ENCODE data around the gene DOCK8.

The DOCK8 gene

DNA sequence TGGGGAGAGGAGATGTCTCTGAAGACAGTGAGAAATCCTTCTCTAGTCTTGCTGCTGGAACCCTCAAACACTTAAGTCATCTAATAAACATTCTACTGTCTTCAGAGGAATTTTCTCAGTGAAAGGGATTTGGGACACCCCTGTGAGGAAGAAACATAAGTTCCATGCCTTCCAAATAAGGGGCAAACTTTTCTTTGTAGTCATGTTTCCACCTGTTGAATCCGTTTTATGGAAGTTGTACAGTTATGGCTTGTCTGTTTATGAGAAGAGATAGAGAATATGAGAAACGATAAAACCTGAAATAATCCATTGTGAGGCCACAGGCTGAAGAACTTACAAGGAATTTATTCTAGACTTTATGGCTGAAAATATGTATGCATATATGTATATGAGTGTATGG, 49.6 kb downstream of the DOCK8 start:
- Histone ChIP-seq H3K27ac (no peak overlapping the region), H4K20me1 (ENCODE audit: insufficient read depth) (no peaks in the 10 kb centered on the region), H3K4me2 (no peak overlapping the region), H3K4me1 (ENCODE audit: low read depth, poor library complexity, severe bottlenecking) (peaks cover 15% of the 10 kb centered on the region), H3K36me3 (ENCODE audit: insufficient read depth) (no peaks in the 10 kb centered on the region), H3K4me3 (IDR thresholded peaks at IDR 0.05; ENCODE audit: insufficient read depth, low read depth, low read length) (no peak overlapping the region), H3K9ac (no peak overlapping the region), H2AFZ (ENCODE audit: low read depth) (no peak overlapping the region), H3K79me2 (ENCODE audit: insufficient read depth, low read depth) (no peaks in the 10 kb centered on the region), H3K27me3 (ENCODE audit: insufficient read depth, low read depth) (no peaks in the 10 kb centered on the region)
- TF ChIP-seq, protein P1, sequence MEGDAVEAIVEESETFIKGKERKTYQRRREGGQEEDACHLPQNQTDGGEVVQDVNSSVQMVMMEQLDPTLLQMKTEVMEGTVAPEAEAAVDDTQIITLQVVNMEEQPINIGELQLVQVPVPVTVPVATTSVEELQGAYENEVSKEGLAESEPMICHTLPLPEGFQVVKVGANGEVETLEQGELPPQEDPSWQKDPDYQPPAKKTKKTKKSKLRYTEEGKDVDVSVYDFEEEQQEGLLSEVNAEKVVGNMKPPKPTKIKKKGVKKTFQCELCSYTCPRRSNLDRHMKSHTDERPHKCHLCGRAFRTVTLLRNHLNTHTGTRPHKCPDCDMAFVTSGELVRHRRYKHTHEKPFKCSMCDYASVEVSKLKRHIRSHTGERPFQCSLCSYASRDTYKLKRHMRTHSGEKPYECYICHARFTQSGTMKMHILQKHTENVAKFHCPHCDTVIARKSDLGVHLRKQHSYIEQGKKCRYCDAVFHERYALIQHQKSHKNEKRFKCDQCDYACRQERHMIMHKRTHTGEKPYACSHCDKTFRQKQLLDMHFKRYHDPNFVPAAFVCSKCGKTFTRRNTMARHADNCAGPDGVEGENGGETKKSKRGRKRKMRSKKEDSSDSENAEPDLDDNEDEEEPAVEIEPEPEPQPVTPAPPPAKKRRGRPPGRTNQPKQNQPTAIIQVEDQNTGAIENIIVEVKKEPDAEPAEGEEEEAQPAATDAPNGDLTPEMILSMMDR (conservative IDR thresholded peaks at IDR 0.05; ENCODE audit: low read depth, low read length), result no peak

DNA sequence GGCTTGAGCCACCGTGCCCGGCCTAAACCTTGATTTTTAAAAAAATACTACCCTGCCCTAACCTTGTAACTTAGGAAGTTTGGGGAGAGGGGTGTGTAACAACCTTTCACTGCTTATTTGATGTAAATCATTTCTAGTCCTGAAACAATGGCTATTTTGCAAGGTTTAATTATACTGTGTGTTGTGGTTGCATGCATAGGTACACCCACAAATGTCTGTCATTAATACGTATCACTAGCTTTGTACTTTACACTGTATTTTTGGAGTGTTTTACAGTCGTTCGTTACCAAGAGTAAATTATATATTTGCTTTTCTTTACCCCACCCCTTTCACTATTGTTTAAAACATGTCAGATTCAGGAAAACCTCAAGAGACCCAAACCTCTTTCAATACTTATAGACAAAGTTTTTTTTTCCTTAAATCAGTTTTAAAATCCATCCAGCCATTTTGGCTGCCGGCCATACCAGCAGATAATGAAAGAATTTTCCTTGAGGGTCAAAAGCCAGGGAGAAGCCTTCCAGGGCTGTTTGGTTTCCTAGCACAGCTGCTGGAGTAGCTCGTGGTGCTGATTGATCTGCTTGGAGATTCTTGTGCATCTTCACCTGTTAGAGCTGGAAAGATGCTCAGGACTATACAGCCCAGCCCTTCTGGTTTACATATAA, 50.7 kb downstream of the DOCK8 start:
- H3K36me3 ChIP-seq (ENCODE audit: insufficient read depth), result no peaks in the 10 kb centered on the region
- TF ChIP-seq, protein P1 (conservative IDR thresholded peaks at IDR 0.05; ENCODE audit: low read depth, low read length), result no peak
- no peak overlapping the region for H3K4me2 ChIP-seq
- H2AFZ ChIP-seq (ENCODE audit: low read depth), result no peak overlapping the region
- H3K9ac ChIP-seq, result no peak overlapping the region
- no peaks in the 10 kb centered on the region for H4K20me1 ChIP-seq (ENCODE audit: insufficient read depth)
- no peaks in the 10 kb centered on the region for H3K27me3 ChIP-seq (ENCODE audit: insufficient read depth, low read depth)
- H3K4me3 ChIP-seq (IDR thresholded peaks at IDR 0.05; ENCODE audit: insufficient read depth, low read depth, low read length), result no peak overlapping the region
- no peaks in the 10 kb centered on the region for H3K79me2 ChIP-seq (ENCODE audit: insufficient read depth, low read depth)
- no peak overlapping the region for H3K27ac ChIP-seq
- H3K4me1 ChIP-seq (ENCODE audit: low read depth, poor library complexity, severe bottlenecking), result peaks cover 4% of the 10 kb centered on the region

DNA sequence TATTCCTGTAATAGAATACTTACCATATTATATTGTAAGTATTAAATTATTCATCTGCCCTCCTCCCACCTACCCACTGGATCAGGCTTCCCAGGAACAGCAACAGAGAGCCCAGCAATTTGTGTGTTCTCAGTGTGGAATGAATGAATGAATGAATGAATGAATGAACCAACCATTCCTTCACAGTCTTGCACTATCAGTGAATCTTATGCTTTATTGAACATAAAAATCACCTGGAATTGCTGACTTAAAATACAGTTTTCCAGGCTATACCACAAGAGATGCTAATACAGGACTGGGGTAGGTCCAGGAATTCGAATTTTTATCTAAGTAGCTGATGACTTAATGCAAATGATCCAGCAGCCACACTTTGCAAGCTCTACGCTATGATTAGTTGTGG, 51.6 kb downstream of the DOCK8 start:
- no peaks in the 10 kb centered on the region for H4K20me1 ChIP-seq (ENCODE audit: insufficient read depth)
- no peak overlapping the region for H2AFZ ChIP-seq (ENCODE audit: low read depth)
- no peaks in the 10 kb centered on the region for H3K36me3 ChIP-seq (ENCODE audit: insufficient read depth)
- no peaks in the 10 kb centered on the region for H3K4me1 ChIP-seq (ENCODE audit: low read depth, poor library complexity, severe bottlenecking)
- no peak overlapping the region for H3K4me2 ChIP-seq
- no peak overlapping the region for H3K4me3 ChIP-seq (IDR thresholded peaks at IDR 0.05; ENCODE audit: insufficient read depth, low read depth, low read length)
- H3K27me3 ChIP-seq (ENCODE audit: insufficient read depth, low read depth), result no peaks in the 10 kb centered on the region
- TF ChIP-seq, protein P1 (conservative IDR thresholded peaks at IDR 0.05; ENCODE audit: low read depth, low read length), result no peak
- no peaks in the 10 kb centered on the region for H3K79me2 ChIP-seq (ENCODE audit: insufficient read depth, low read depth)
- no peak overlapping the region for H3K9ac ChIP-seq
- H3K27ac ChIP-seq, result no peak overlapping the region

DNA sequence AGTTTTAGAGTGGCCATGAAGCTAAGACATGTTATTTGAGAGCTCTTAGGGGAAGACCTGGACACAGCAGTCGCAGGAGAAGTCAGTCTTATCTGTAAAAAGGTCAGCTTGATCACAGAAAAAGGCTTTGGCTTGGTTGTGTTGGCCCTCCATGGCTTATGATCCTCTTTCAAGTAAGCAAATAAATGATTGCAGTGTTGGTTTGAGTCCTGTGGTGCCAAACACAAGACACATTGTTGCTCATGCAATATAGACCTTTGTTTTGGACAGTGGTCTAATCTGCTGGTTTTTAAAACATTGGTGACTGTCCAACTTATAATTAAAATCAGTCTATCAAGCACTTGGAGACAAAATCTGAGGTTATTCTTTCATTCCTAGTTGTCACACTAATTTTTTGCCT, 54.0 kb downstream of the DOCK8 start:
- TF ChIP-seq, protein P1 (conservative IDR thresholded peaks at IDR 0.05; ENCODE audit: low read depth, low read length), result no peak
- H3K36me3 ChIP-seq (ENCODE audit: insufficient read depth), result no peaks in the 10 kb centered on the region
- no peaks in the 10 kb centered on the region for H3K4me1 ChIP-seq (ENCODE audit: low read depth, poor library complexity, severe bottlenecking)
- no peak overlapping the region for H3K9ac ChIP-seq
- H3K27me3 ChIP-seq (ENCODE audit: insufficient read depth, low read depth), result no peaks in the 10 kb centered on the region
- H3K4me2 ChIP-seq, result no peak overlapping the region
- no peak overlapping the region for H2AFZ ChIP-seq (ENCODE audit: low read depth)
- no peak overlapping the region for H3K27ac ChIP-seq
- no peaks in the 10 kb centered on the region for H4K20me1 ChIP-seq (ENCODE audit: insufficient read depth)
- no peaks in the 10 kb centered on the region for H3K79me2 ChIP-seq (ENCODE audit: insufficient read depth, low read depth)
- no peak overlapping the region for H3K4me3 ChIP-seq (IDR thresholded peaks at IDR 0.05; ENCODE audit: insufficient read depth, low read depth, low read length)
